GM21423 (cell line): ENCODE measurements around the gene FBXW12.

Source experiments
- ATAC-seq: cut with Tn5 transposase; IDR thresholded peaks from one replicate; pipeline ENCODE4 v1.9.1; 2021; ENCODE audit warnings: mild to moderate bottlenecking, moderate library complexity; ENCODE audit not compliant: unreplicated experiment

Gene FBXW12

GRCh38 chr3:48406443-48407431 lies 34.7 kb downstream of the FBXW12 start:
- no peak for ATAC-seq

GRCh38 chr3:48407542-48408099 lies 35.6 kb downstream of the FBXW12 start:
- no peak for ATAC-seq

- ATAC-seq: no peak
Observed at GRCh38 chr3:48408823-48409281, 36.8 kb downstream of the FBXW12 start.

GRCh38 chr3:48409291-48410201 lies 37.5 kb downstream of the FBXW12 start:
- ATAC-seq: no peak

- ATAC-seq: no peak
Observed at GRCh38 chr3:48410205-48411040, 38.4 kb downstream of the FBXW12 start.

GRCh38 chr3:48411041-48411588 lies 39.1 kb downstream of the FBXW12 start:
- ATAC-seq: no peak

- ATAC-seq: no peak
Observed at GRCh38 chr3:48411606-48412374, 39.8 kb downstream of the FBXW12 start.

- no peak for ATAC-seq
Observed at GRCh38 chr3:48412375-48413001, 40.5 kb downstream of the FBXW12 start.

- ATAC-seq: no peak
Observed at GRCh38 chr3:48413086-48413485, 41.1 kb downstream of the FBXW12 start.

- no peak for ATAC-seq
Observed at GRCh38 chr3:48413611-48414010, 41.6 kb downstream of the FBXW12 start.

- ATAC-seq: no peak
Observed at GRCh38 chr3:48414376-48415250, 42.6 kb downstream of the FBXW12 start.

- no peak for ATAC-seq
Observed at GRCh38 chr3:48415251-48415953, 43.4 kb downstream of the FBXW12 start.

GRCh38 chr3:48416091-48416505 lies 44.1 kb downstream of the FBXW12 start:
- no peak for ATAC-seq

- no peak for ATAC-seq
Observed at GRCh38 chr3:48416546-48416945, 44.5 kb downstream of the FBXW12 start.

- ATAC-seq: no peak
Observed at GRCh38 chr3:48417529-48418108, 45.6 kb downstream of the FBXW12 start.

GRCh38 chr3:48418140-48418539 lies 46.1 kb downstream of the FBXW12 start:
- ATAC-seq: no peak

GRCh38 chr3:48418651-48419050 lies 46.6 kb downstream of the FBXW12 start:
- no peak for ATAC-seq
